Measurements from ENCODE around the gene NR1I2. TPM values are rescaled to one million over a fixed set of nuclear protein-coding genes. Genes with fewer than 3 reads are reported as not detected.

NR1I2 gene
- total and polyA plus RNA-seq, 2 donors from 2014 or later, result 0.38 to 0.41 TPM

DNA sequence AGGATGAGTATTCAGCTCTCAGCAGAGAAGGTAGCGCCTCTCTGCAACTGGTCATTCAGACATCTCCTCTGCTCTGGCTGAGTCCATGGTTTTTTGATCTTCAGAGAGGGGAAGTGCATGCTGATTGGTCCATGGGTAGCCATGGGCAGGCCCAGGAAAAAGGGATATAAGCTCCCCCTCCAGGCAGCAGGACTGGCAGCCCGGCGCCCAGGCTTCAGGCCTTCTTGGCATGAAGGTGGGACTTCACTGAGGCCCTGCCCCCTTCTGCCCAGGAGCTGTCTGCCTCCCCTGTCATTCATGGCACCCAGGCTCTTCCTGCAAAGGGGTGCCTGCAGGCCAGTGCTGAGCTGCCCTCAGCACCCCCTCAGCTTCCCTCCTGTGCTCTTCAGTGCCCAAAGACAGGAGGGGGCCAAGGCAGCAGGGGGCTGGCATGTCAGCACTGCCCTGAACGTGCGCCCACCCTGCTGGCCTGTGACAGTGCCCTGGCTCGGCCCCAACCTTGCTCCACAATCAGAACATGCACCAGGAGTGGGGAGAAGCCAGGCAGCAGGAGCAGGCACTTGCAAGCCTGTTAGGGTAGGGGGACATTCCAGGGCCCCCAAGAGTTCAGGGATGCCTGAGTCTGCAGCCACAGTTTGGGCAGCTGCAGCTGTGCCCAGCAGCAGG lies 13.8 kb upstream of the NR1I2 start:
- intact Hi-C loops (cut with DNase I), result no loop called here
- no peaks in the 10 kb centered on the region for H3K27me3 ChIP-seq (ENCODE audit: control insufficient read depth, insufficient read depth, low read length)
- H3K9me3 ChIP-seq (ENCODE audit: control insufficient read depth in 2 of 3, insufficient read depth in 1 of 3, low read length in 3 of 3), result no peaks in the 10 kb centered on the region
- no peak for FAIRE-seq
- no peak overlapping the region for H3K4me3 ChIP-seq (ENCODE audit: low read length in 3 of 3)
- no peak overlapping the region for H3K27ac ChIP-seq (ENCODE audit: low read depth in 2 of 2, low read length in 2 of 2)
- DNase-seq, result no peak
- H3K9ac ChIP-seq (ENCODE audit: low read length in 3 of 3), result no peak overlapping the region
- no peaks in the 10 kb centered on the region for H3K4me1 ChIP-seq (ENCODE audit: control insufficient read depth in 2 of 3, insufficient read depth in 2 of 3, low read depth in 1 of 3, low read length in 3 of 3)
- TF ChIP-seq, protein P1, sequence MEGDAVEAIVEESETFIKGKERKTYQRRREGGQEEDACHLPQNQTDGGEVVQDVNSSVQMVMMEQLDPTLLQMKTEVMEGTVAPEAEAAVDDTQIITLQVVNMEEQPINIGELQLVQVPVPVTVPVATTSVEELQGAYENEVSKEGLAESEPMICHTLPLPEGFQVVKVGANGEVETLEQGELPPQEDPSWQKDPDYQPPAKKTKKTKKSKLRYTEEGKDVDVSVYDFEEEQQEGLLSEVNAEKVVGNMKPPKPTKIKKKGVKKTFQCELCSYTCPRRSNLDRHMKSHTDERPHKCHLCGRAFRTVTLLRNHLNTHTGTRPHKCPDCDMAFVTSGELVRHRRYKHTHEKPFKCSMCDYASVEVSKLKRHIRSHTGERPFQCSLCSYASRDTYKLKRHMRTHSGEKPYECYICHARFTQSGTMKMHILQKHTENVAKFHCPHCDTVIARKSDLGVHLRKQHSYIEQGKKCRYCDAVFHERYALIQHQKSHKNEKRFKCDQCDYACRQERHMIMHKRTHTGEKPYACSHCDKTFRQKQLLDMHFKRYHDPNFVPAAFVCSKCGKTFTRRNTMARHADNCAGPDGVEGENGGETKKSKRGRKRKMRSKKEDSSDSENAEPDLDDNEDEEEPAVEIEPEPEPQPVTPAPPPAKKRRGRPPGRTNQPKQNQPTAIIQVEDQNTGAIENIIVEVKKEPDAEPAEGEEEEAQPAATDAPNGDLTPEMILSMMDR (IDR thresholded peaks at IDR 0.05; ENCODE audit: borderline replicate concordance, extremely low read depth, insufficient read depth), result no peak
- no peaks in the 10 kb centered on the region for H3K36me3 ChIP-seq (ENCODE audit: control insufficient read depth in 2 of 3, insufficient read depth in 3 of 3, low read length in 3 of 3)

DNA sequence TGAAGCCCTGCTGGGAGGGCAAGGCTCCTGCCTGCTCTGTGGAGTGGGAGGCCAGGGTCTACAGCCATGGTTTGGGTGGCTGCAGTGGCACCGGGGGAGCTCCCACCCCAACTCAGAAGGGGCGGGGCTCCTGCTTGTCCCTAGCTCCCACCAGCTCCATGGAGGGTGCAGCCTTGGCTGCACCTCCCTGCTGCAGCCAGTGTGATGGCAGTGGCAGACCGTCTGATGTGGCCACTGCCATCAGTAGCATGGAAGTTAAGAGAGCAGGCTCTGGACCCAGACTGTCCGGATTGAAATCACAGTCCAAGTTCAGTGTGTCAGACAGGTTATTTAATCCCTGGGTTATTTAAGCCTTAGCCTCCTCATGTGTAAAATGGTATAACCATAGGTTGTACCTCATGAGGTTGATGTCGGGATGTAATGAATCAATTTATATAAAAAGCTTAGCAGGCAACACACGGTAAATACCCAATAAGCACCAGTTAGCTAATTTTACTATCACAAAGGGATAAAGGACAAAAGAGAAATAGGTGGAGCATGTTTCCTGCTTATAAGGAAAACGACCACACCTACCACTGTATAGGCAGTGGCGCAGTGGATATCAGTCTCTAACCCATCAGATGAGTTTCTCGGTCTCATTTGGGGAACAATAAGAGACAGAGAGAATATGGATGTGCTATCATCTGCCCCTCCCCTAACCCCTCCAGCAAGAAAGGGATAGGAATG lies 13.1 kb upstream of the NR1I2 start:
- Histone ChIP-seq H3K9ac (ENCODE audit: low read length in 3 of 3) (no peak overlapping the region), H3K4me3 (ENCODE audit: low read length in 3 of 3) (no peak overlapping the region), H3K9me3 (ENCODE audit: control insufficient read depth in 2 of 3, insufficient read depth in 1 of 3, low read length in 3 of 3) (no peaks in the 10 kb centered on the region), H3K27ac (ENCODE audit: low read depth in 2 of 2, low read length in 2 of 2) (no peak overlapping the region), H3K4me1 (ENCODE audit: control insufficient read depth in 2 of 3, insufficient read depth in 2 of 3, low read depth in 1 of 3, low read length in 3 of 3) (no peaks in the 10 kb centered on the region), H3K27me3 (ENCODE audit: control insufficient read depth, insufficient read depth, low read length) (no peaks in the 10 kb centered on the region), H3K36me3 (ENCODE audit: control insufficient read depth in 2 of 3, insufficient read depth in 3 of 3, low read length in 3 of 3) (no peaks in the 10 kb centered on the region)
- intact Hi-C loops (cut with DNase I), result no loop called here
- DNase-seq (no peak), FAIRE-seq (no peak)
- TF ChIP-seq, protein P1 (IDR thresholded peaks at IDR 0.05; ENCODE audit: borderline replicate concordance, extremely low read depth, insufficient read depth), result no peak

DNA sequence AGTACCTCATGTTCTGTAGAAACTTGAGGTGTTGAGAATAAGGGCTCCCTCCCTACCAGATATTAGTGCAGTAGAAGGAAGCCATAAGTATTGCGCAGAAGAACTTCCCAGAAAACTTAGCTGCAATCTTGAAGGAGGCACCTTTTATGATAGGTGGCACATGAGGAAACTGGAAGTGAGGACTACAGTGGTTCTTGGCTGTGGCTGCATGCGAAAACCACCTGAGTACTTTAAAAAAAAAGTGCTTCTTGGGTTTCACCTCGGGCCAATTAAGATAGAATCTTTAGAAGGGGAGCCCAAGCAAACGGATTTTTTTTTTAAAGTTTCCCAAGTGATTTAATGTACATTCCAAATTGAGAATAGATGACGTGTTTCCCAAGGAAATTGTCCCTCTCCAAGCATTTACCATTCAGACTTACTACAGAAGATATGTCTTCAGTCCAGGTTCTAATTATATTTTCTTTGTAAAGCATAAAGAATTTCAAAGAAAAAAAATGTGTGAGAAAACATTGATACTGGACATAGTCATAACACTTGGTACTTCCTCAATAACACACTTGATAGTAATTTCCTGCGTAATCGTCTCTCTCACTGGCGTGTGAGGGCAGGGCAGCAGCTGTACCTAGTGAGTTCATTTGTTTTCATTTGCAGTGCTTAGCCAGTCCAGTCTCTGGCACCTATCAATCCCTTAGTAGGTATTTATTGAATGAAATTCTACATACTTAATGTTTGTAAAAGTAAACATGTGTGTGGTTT lies 12.3 kb upstream of the NR1I2 start:
- no peaks in the 10 kb centered on the region for H3K27me3 ChIP-seq (ENCODE audit: control insufficient read depth, insufficient read depth, low read length)
- FAIRE-seq (no peak), DNase-seq (no peak)
- TF ChIP-seq, protein P1 (IDR thresholded peaks at IDR 0.05; ENCODE audit: borderline replicate concordance, extremely low read depth, insufficient read depth), result no peak
- H3K27ac ChIP-seq (ENCODE audit: low read depth in 2 of 2, low read length in 2 of 2), result no peak overlapping the region
- intact Hi-C loops (cut with DNase I), result no loop called here
- no peaks in the 10 kb centered on the region for H3K4me1 ChIP-seq (ENCODE audit: control insufficient read depth in 2 of 3, insufficient read depth in 2 of 3, low read depth in 1 of 3, low read length in 3 of 3)
- no peaks in the 10 kb centered on the region for H3K36me3 ChIP-seq (ENCODE audit: control insufficient read depth in 2 of 3, insufficient read depth in 3 of 3, low read length in 3 of 3)
- H3K4me3 ChIP-seq (ENCODE audit: low read length in 3 of 3), result no peak overlapping the region
- H3K9me3 ChIP-seq (ENCODE audit: control insufficient read depth in 2 of 3, insufficient read depth in 1 of 3, low read length in 3 of 3), result no peaks in the 10 kb centered on the region
- no peak overlapping the region for H3K9ac ChIP-seq (ENCODE audit: low read length in 3 of 3)
